ENCODE data around the gene AGPAT4. TPM values are rescaled to one million over a fixed set of nuclear protein-coding genes. Genes with fewer than 3 reads are reported as not detected.

The AGPAT4 gene
- total RNA-seq, 1 donor from 2014 or later = 23.7 TPM

GRCh38 chr6:161302949-161303348 is 29.1 kb upstream of the AGPAT4 start:
- Mint-ChIP-seq H3K4me3 (no peak overlapping the region), H3K27ac (no peak overlapping the region), H3K36me3 (no peaks in the 10 kb centered on the region), H3K9me3 (peaks cover 23% of the 10 kb centered on the region), H3K27me3 (ENCODE audit: low read depth) (no peaks in the 10 kb centered on the region), H3K4me1 (no peaks in the 10 kb centered on the region)
- DNase-seq (ENCODE audit: low spot score in 2 of 2, unreplicated experiment in 2 of 2) = no peak
- TF ChIP-seq, protein P1, sequence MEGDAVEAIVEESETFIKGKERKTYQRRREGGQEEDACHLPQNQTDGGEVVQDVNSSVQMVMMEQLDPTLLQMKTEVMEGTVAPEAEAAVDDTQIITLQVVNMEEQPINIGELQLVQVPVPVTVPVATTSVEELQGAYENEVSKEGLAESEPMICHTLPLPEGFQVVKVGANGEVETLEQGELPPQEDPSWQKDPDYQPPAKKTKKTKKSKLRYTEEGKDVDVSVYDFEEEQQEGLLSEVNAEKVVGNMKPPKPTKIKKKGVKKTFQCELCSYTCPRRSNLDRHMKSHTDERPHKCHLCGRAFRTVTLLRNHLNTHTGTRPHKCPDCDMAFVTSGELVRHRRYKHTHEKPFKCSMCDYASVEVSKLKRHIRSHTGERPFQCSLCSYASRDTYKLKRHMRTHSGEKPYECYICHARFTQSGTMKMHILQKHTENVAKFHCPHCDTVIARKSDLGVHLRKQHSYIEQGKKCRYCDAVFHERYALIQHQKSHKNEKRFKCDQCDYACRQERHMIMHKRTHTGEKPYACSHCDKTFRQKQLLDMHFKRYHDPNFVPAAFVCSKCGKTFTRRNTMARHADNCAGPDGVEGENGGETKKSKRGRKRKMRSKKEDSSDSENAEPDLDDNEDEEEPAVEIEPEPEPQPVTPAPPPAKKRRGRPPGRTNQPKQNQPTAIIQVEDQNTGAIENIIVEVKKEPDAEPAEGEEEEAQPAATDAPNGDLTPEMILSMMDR (IDR thresholded peaks at IDR 0.05; ENCODE audit: unreplicated experiment) = no peak

GRCh38 chr6:161301338-161301737 is 27.5 kb upstream of the AGPAT4 start:
- no peak for DNase-seq (ENCODE audit: low spot score in 2 of 2, unreplicated experiment in 2 of 2)
- Mint-ChIP-seq H3K36me3 (no peaks in the 10 kb centered on the region), H3K4me1 (no peaks in the 10 kb centered on the region)

DNA sequence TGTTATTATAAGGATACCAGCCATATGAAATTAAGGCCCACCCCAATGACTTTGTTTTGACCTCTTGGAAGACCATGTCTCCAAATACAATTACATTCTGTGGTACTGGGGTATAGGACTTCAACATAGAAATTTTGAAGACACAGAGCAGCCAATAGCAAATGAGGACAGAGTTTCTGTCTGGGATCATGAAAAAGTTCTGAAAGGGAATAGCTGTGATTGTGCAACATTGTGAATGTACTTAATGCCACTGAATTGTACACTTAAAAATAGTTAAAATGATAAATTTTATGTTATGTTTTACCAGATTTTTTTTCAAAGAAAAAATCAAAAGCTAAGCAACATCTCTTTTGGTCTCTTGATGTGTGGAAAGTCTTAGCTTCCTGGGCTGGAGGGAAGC is 27.0 kb upstream of the AGPAT4 start:
- TF ChIP-seq, protein P1 (IDR thresholded peaks at IDR 0.05; ENCODE audit: unreplicated experiment) = no peak
- no peak for DNase-seq (ENCODE audit: low spot score in 2 of 2, unreplicated experiment in 2 of 2)
- Mint-ChIP-seq H3K36me3 (no peaks in the 10 kb centered on the region), H3K4me3 (no peak overlapping the region), H3K4me1 (no peaks in the 10 kb centered on the region), H3K27ac (no peak overlapping the region), H3K27me3 (ENCODE audit: low read depth) (no peaks in the 10 kb centered on the region), H3K9me3 (peaks cover 21% of the 10 kb centered on the region)

More at GRCh38 chr6:161301338-161301737, 27.5 kb upstream of the AGPAT4 start:
- Mint-ChIP-seq H3K27me3 (ENCODE audit: low read depth) (no peaks in the 10 kb centered on the region), H3K27ac (no peak overlapping the region), H3K4me3 (no peak overlapping the region), H3K9me3 (peaks cover 21% of the 10 kb centered on the region)
- TF ChIP-seq, protein P1 (IDR thresholded peaks at IDR 0.05; ENCODE audit: unreplicated experiment) = no peak

DNA sequence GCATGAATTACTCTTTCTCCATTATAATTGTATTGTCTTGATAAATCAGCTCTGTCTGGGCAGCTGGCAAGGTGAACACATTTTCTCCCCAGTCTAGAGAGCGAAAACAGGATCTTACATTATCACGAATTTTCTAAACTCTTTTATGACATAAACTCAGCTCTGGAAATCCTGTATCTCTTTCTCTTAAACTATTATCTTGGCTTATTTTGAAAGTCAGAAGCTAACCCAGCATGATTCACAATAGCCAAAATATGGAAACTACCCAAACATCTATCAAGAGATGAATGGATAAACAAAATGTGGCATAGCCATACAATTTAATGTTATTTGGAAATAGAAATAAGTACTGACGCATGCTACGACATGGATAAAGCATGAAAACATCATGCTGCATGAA is 25.9 kb upstream of the AGPAT4 start:
- TF ChIP-seq, protein P1 (IDR thresholded peaks at IDR 0.05; ENCODE audit: unreplicated experiment) = no peak
- H3K9me3 Mint-ChIP-seq = peaks cover 24% of the 10 kb centered on the region
- no peaks in the 10 kb centered on the region for H3K27me3 Mint-ChIP-seq (ENCODE audit: low read depth)
- H3K4me3 Mint-ChIP-seq = no peak overlapping the region
- no peaks in the 10 kb centered on the region for H3K36me3 Mint-ChIP-seq
- no peak for DNase-seq (ENCODE audit: low spot score in 2 of 2, unreplicated experiment in 2 of 2)
- no peak overlapping the region for H3K27ac Mint-ChIP-seq
- no peaks in the 10 kb centered on the region for H3K4me1 Mint-ChIP-seq

GRCh38 chr6:161295784-161296183 is 21.9 kb upstream of the AGPAT4 start:
- no peak overlapping the region for H3K4me3 Mint-ChIP-seq

More at GRCh38 chr6:161295784-161296183, 21.9 kb upstream of the AGPAT4 start:
- Mint-ChIP-seq H3K9me3 (peaks cover 24% of the 10 kb centered on the region), H3K27me3 (ENCODE audit: low read depth) (no peaks in the 10 kb centered on the region), H3K36me3 (no peaks in the 10 kb centered on the region), H3K4me1 (no peaks in the 10 kb centered on the region), H3K27ac (no peak overlapping the region)
- DNase-seq (ENCODE audit: low spot score in 2 of 2, unreplicated experiment in 2 of 2) = no peak
- TF ChIP-seq, protein P1 (IDR thresholded peaks at IDR 0.05; ENCODE audit: unreplicated experiment) = no peak
